SU-DHL-6 (cell line): ENCODE results near the gene CASQ2.

ENCODE experiments used
- EZH2phosphoT487 ChIP-seq: fragments of 200-600 bp; sonication (generic), shearing (Covaris generic); conservative IDR thresholded peaks from 2 replicates; pipeline ENCODE4 v1.6.1; 2018; ENCODE audit warnings: mild to moderate bottlenecking, antibody characterized with exemption, low read length, moderate library complexity, mixed read lengths
- TF ChIP-seq, protein P1 (sequence below): fragments of 200-600 bp; sonication (generic); IDR thresholded peaks from one replicate; pipeline ENCODE4 v1.5.1; 2017; ENCODE audit warnings: antibody characterized with exemption, mild to moderate bottlenecking, low read length, moderate library complexity; ENCODE audit not compliant: insufficient read depth, poor library complexity, severe bottlenecking

DNA sequence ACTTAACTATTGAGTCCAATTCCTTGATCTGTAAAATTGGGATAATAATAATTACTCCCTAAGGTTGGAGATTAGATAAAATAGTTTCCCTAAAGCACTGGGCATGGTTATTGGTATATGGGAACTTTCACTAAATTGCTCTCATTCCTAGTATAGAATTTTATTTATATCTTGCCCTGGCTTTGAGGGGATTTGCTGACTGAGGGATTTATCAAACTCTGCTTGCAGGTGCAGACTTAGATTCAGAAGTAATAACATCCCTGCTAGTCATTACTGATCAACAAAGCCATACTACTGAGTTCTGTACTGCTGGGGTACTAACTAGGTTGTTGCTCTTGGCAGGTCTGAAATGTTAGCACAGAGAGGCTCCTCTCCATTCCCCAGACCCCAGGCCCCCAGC is 41.9 kb downstream of the CASQ2 start:
- TF ChIP-seq, protein P1, sequence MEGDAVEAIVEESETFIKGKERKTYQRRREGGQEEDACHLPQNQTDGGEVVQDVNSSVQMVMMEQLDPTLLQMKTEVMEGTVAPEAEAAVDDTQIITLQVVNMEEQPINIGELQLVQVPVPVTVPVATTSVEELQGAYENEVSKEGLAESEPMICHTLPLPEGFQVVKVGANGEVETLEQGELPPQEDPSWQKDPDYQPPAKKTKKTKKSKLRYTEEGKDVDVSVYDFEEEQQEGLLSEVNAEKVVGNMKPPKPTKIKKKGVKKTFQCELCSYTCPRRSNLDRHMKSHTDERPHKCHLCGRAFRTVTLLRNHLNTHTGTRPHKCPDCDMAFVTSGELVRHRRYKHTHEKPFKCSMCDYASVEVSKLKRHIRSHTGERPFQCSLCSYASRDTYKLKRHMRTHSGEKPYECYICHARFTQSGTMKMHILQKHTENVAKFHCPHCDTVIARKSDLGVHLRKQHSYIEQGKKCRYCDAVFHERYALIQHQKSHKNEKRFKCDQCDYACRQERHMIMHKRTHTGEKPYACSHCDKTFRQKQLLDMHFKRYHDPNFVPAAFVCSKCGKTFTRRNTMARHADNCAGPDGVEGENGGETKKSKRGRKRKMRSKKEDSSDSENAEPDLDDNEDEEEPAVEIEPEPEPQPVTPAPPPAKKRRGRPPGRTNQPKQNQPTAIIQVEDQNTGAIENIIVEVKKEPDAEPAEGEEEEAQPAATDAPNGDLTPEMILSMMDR = no peak
- no peak for TF ChIP-seq EZH2phosphoT487
